Measurements from ENCODE around the gene GALK2.

Gene GALK2

DNA sequence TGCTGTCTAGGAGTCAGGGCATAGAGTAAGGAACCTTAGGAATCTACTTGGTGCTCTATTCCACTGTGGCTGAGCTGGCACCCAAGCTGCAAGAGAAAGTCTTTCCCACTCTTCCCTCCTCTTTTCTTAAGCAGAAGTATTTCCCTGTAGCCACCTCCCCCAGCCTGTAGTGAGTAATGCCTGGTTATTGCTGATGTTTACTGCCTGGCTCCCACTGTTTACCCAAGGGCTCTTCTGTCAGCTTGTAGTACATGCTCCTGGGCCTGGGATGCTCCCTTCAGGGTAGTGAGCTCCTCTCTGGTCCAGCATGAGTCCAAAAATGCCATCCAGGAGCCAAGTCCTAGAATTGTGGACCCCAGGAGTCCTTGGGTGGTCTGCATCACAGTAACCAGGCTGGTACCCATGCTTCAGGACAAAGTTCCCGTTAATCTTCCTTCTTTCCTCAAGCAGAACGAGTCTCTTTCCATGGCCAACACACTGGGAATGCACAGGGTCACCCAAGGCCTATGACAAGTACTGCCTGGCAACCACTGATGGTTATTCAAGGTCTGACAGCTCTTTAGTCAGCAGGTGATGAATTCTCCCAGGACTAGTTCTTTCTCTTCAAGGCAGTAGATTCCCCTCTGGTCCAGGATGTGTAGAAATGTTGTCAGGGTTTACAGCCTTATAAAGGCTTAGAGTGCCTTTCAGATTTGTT, 17.6 kb downstream of the GALK2 start:
- no peak overlapping the region for H3K4me3 ChIP-seq (ENCODE audit: low read length)
- H3K9ac ChIP-seq (ENCODE audit: low read length), result no peak overlapping the region
- H3K9me2 ChIP-seq (replicated peaks; ENCODE audit: insufficient read depth, low read length), result no peaks in the 10 kb centered on the region
- no peaks in the 10 kb centered on the region for H4K20me1 ChIP-seq (ENCODE audit: insufficient read depth, low read length)
- TF ChIP-seq EZH2phosphoT487 (IDR thresholded peaks at IDR 0.05; ENCODE audit: low read length) (no peak), EZH2 (optimal IDR thresholded peaks at IDR 0.05; ENCODE audit: low read depth, low read length) (no peak)
- TF ChIP-seq, protein P1, sequence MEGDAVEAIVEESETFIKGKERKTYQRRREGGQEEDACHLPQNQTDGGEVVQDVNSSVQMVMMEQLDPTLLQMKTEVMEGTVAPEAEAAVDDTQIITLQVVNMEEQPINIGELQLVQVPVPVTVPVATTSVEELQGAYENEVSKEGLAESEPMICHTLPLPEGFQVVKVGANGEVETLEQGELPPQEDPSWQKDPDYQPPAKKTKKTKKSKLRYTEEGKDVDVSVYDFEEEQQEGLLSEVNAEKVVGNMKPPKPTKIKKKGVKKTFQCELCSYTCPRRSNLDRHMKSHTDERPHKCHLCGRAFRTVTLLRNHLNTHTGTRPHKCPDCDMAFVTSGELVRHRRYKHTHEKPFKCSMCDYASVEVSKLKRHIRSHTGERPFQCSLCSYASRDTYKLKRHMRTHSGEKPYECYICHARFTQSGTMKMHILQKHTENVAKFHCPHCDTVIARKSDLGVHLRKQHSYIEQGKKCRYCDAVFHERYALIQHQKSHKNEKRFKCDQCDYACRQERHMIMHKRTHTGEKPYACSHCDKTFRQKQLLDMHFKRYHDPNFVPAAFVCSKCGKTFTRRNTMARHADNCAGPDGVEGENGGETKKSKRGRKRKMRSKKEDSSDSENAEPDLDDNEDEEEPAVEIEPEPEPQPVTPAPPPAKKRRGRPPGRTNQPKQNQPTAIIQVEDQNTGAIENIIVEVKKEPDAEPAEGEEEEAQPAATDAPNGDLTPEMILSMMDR (IDR thresholded peaks at IDR 0.05; ENCODE audit: low read length), result no peak
- no peaks in the 10 kb centered on the region for H3K27me3 ChIP-seq (replicated peaks; ENCODE audit: insufficient read depth, low read length)
- no peak overlapping the region for H3K27ac ChIP-seq (ENCODE audit: low read length)
- no peaks in the 10 kb centered on the region for H3K4me1 ChIP-seq (ENCODE audit: low read length)
- H3F3A ChIP-seq (ENCODE audit: insufficient read depth, low read length), result no peaks in the 10 kb centered on the region
- no peaks in the 10 kb centered on the region for H3K9me3 ChIP-seq (replicated peaks; ENCODE audit: insufficient read depth, low read length)
- no peaks in the 10 kb centered on the region for H3K36me3 ChIP-seq (replicated peaks; ENCODE audit: insufficient read depth, low read length)
- no peak overlapping the region for H2AFZ ChIP-seq (ENCODE audit: low read length)
- H3K79me2 ChIP-seq (ENCODE audit: low read length), result peaks cover 20% of the 10 kb centered on the region
- DNase-seq, result no peak
- no peak overlapping the region for H3K4me2 ChIP-seq (ENCODE audit: low read depth, low read length)

- Histone ChIP-seq H3K9me2 (replicated peaks; ENCODE audit: insufficient read depth, low read length) (no peaks in the 10 kb centered on the region), H3K27me3 (replicated peaks; ENCODE audit: insufficient read depth, low read length) (no peaks in the 10 kb centered on the region), H4K20me1 (ENCODE audit: insufficient read depth, low read length) (no peaks in the 10 kb centered on the region), H2AFZ (ENCODE audit: low read length) (no peak overlapping the region), H3K4me1 (ENCODE audit: low read length) (no peaks in the 10 kb centered on the region), H3K4me2 (ENCODE audit: low read depth, low read length) (no peak overlapping the region), H3K9ac (ENCODE audit: low read length) (no peak overlapping the region), H3K27ac (ENCODE audit: low read length) (no peak overlapping the region), H3K79me2 (ENCODE audit: low read length) (peaks cover 24% of the 10 kb centered on the region), H3K36me3 (replicated peaks; ENCODE audit: insufficient read depth, low read length) (no peaks in the 10 kb centered on the region), H3F3A (ENCODE audit: insufficient read depth, low read length) (no peaks in the 10 kb centered on the region), H3K9me3 (replicated peaks; ENCODE audit: insufficient read depth, low read length) (no peaks in the 10 kb centered on the region), H3K4me3 (ENCODE audit: low read length) (no peak overlapping the region)
- no peak for DNase-seq
- TF ChIP-seq, protein P1 (IDR thresholded peaks at IDR 0.05; ENCODE audit: low read length), result no peak
- TF ChIP-seq EZH2 (optimal IDR thresholded peaks at IDR 0.05; ENCODE audit: low read depth, low read length), result no peak
Observed at GRCh38 chr15:49188933-49189332, 18.9 kb downstream of the GALK2 start.

DNA sequence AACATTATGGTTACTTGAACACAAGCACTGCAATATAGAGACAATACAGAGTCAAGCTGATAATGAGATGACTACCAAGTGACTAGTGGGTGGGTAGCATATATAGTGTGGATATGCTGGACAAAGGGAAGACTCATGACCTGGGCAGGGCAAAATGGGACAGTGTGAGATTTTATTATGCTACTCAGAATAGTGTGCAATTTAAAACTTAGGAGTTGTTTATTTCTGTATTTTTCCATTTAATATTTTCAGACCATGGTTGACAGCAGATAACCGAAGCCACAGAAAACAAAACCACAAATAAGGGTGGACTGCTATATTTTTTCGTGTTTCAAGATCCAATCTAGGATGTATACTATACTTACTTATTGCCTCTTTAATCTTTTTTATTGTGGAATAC, 19.6 kb downstream of the GALK2 start:
- Histone ChIP-seq H3K79me2 (ENCODE audit: low read length) (peaks cover 26% of the 10 kb centered on the region), H3K36me3 (replicated peaks; ENCODE audit: insufficient read depth, low read length) (no peaks in the 10 kb centered on the region), H3K27ac (ENCODE audit: low read length) (no peak overlapping the region), H3K9ac (ENCODE audit: low read length) (no peak overlapping the region), H3K27me3 (replicated peaks; ENCODE audit: insufficient read depth, low read length) (no peaks in the 10 kb centered on the region), H3K9me2 (replicated peaks; ENCODE audit: insufficient read depth, low read length) (no peaks in the 10 kb centered on the region), H4K20me1 (ENCODE audit: insufficient read depth, low read length) (no peaks in the 10 kb centered on the region), H2AFZ (ENCODE audit: low read length) (no peak overlapping the region), H3K4me1 (ENCODE audit: low read length) (no peaks in the 10 kb centered on the region), H3K4me2 (ENCODE audit: low read depth, low read length) (no peak overlapping the region), H3F3A (ENCODE audit: insufficient read depth, low read length) (no peaks in the 10 kb centered on the region), H3K4me3 (ENCODE audit: low read length) (no peak overlapping the region), H3K9me3 (replicated peaks; ENCODE audit: insufficient read depth, low read length) (no peaks in the 10 kb centered on the region)
- no peak for DNase-seq
- TF ChIP-seq EZH2phosphoT487 (IDR thresholded peaks at IDR 0.05; ENCODE audit: low read length) (no peak), EZH2 (optimal IDR thresholded peaks at IDR 0.05; ENCODE audit: low read depth, low read length) (no peak)
- TF ChIP-seq, protein P1 (IDR thresholded peaks at IDR 0.05; ENCODE audit: low read length), result no peak

All from MM.1S (cell line).